NB4 (cell line): ENCODE results near the gene PRRX2.

Experiments used
- MYC ChIP-seq: IDR thresholded peaks from 2 replicates; pipeline ENCODE4 v1.6.1; 2011; ENCODE audit warnings: low read depth, low read length
- POLR2A ChIP-seq: IDR thresholded peaks from 2 replicates; pipeline ENCODE4 v1.6.1; 2011; ENCODE audit warnings: mild to moderate bottlenecking; ENCODE audit not compliant: insufficient read length; ENCODE audit errors: extremely low read depth
- TF ChIP-seq, protein P1 (sequence below): IDR thresholded peaks from one replicate; pipeline ENCODE4 v1.5.1; 2012; ENCODE audit warnings: low read depth, low read length
- TF ChIP-seq, protein P2 (sequence below): IDR thresholded peaks from 2 replicates; pipeline ENCODE4 v1.6.1; 2011; ENCODE audit warnings: low read depth, low read length

DNA sequence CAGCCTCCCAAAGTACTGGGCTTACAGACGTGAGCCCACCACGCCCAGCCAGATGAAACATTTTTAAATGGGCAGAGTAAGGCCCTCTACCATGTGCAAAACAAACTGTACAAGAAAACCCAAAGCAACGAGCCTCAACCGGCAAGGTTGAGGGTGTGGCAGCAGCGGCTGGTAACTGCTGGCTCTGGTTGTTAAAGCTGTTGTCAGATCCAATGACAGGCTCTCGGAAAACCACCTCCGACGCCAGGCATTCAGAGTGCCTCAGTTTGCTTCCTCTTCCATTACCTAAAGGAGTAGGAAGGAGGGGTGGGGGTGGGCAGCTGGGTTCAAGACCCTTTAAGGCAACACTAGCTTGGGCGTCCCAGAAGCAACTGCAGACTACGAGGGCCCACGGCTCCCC lies 21.1 kb upstream of the PRRX2 start:
- TF ChIP-seq POLR2A (no peak), MYC (no peak)
- TF ChIP-seq, protein P1, sequence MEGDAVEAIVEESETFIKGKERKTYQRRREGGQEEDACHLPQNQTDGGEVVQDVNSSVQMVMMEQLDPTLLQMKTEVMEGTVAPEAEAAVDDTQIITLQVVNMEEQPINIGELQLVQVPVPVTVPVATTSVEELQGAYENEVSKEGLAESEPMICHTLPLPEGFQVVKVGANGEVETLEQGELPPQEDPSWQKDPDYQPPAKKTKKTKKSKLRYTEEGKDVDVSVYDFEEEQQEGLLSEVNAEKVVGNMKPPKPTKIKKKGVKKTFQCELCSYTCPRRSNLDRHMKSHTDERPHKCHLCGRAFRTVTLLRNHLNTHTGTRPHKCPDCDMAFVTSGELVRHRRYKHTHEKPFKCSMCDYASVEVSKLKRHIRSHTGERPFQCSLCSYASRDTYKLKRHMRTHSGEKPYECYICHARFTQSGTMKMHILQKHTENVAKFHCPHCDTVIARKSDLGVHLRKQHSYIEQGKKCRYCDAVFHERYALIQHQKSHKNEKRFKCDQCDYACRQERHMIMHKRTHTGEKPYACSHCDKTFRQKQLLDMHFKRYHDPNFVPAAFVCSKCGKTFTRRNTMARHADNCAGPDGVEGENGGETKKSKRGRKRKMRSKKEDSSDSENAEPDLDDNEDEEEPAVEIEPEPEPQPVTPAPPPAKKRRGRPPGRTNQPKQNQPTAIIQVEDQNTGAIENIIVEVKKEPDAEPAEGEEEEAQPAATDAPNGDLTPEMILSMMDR, result no peak
- TF ChIP-seq, protein P2, sequence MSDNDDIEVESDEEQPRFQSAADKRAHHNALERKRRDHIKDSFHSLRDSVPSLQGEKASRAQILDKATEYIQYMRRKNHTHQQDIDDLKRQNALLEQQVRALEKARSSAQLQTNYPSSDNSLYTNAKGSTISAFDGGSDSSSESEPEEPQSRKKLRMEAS, result no peak
